HepG2 (cell line): ENCODE results near the gene GJD3. TPM values are rescaled to one million over a fixed set of nuclear protein-coding genes. Genes with fewer than 3 reads are reported as not detected.

Source experiments
- BCLAF1 ChIP-seq: fragments of 450-650 bp; IDR thresholded peaks from 2 replicates; pipeline ENCODE4 v1.6.1; 2017; ENCODE audit warnings: mild to moderate bottlenecking
- DMTF1 ChIP-seq: sonication (generic); formaldehyde crosslinking; IDR thresholded peaks from 2 replicates; pipeline ENCODE4 v1.4.0; 2020; ENCODE audit warnings: mild to moderate bottlenecking, missing genetic modification reagents
- GFI1 ChIP-seq: sonication (generic); formaldehyde crosslinking; IDR thresholded peaks from 2 replicates; pipeline ENCODE4 v1.5.0; 2020; ENCODE audit warnings: missing genetic modification reagents, mild to moderate bottlenecking, borderline replicate concordance
- JARID2 ChIP-seq: sonication (generic); formaldehyde crosslinking; IDR thresholded peaks from 2 replicates; pipeline ENCODE4 v1.8.1; 2023; ENCODE audit warnings: missing genetic modification reagents, inconsistent platforms; ENCODE audit not compliant: insufficient replicate concordance
- MED8 ChIP-seq: sonication (generic); formaldehyde crosslinking; IDR thresholded peaks from 2 replicates; pipeline ENCODE4 v1.8.1; 2023; ENCODE audit warnings: mild to moderate bottlenecking, missing genetic modification reagents; ENCODE audit not compliant: insufficient replicate concordance
- MXD3 ChIP-seq: IDR thresholded peaks from 2 replicates; pipeline ENCODE4 v1.6.1; 2016; ENCODE audit warnings: mild to moderate bottlenecking, missing biosample characterization, missing genetic modification reagents
- MXI1 ChIP-seq: IDR thresholded peaks from 3 replicates; pipeline ENCODE4 v1.6.1; 2012; ENCODE audit warnings: low read depth, low read length, inconsistent platforms, borderline replicate concordance
- NR0B2 ChIP-seq: sonication (generic); formaldehyde crosslinking; IDR thresholded peaks from 2 replicates; pipeline ENCODE4 v1.4.0; 2020; ENCODE audit warnings: mild to moderate bottlenecking, missing genetic modification reagents
- PRMT3 ChIP-seq: sonication (generic); formaldehyde crosslinking; IDR thresholded peaks from 2 replicates; pipeline ENCODE4 v1.8.1; 2022; ENCODE audit warnings: low read depth, mild to moderate bottlenecking, moderate library complexity, missing genetic modification reagents, borderline replicate concordance
- STAT6 ChIP-seq: sonication (generic); formaldehyde crosslinking; IDR thresholded peaks from 2 replicates; pipeline ENCODE4 v1.4.0; 2020; ENCODE audit warnings: missing genetic modification reagents, mild to moderate bottlenecking, borderline replicate concordance
- ZNF547 ChIP-seq: sonication (generic); formaldehyde crosslinking; IDR thresholded peaks from 2 replicates; pipeline ENCODE4 v1.5.1; 2020; ENCODE audit warnings: mild to moderate bottlenecking, missing genetic modification reagents
- ZNF552 ChIP-seq: sonication (generic); formaldehyde crosslinking; IDR thresholded peaks from 2 replicates; pipeline ENCODE4 v1.9.0; 2022; ENCODE audit warnings: missing genetic modification reagents, mild to moderate bottlenecking, borderline replicate concordance
- ZNF713 ChIP-seq: sonication (generic); formaldehyde crosslinking; IDR thresholded peaks from 2 replicates; pipeline ENCODE4 v1.4.0; 2020; ENCODE audit warnings: mild to moderate bottlenecking, missing genetic modification reagents
- ZSCAN12 ChIP-seq: sonication (generic); formaldehyde crosslinking; IDR thresholded peaks from 2 replicates; pipeline ENCODE4 v1.9.0; 2021; ENCODE audit warnings: mild to moderate bottlenecking, missing genetic modification reagents
- polyA plus RNA-seq, 8 experiments: library from polyadenylated mRNA; depleted of rRNA in 3 of 8; stranded (reverse) in 7 of 8; unstranded in 1 of 8; fragments of >200 nt; fragmentation: Illumina TruSeq in 4 of 8; extraction: Trizol in 4 of 8; gene quantifications; 2 replicates each; pipeline versions ENCODE4 v1.2.1 to v1.2.3, GENCODE V29; 2011 to 2016; ENCODE audit warnings: low read depth in 4 of 8, missing spikeins in 1 of 8, mixed read lengths in 1 of 8; ENCODE audit not compliant: insufficient read depth in 1 of 8
- total RNA-seq, 5 experiments: library from RNA; depleted of rRNA; stranded (reverse); fragments of >200 nt; fragmentation: Illumina TruSeq; extraction: Trizol; gene quantifications; 2 replicates each; pipeline ENCODE4 v1.2.3, GENCODE V29; 2016; ENCODE audit warnings: low read depth in 1 of 5

The GJD3 gene
- total and polyA plus RNA-seq, 2 of the 13 experiments (the other 11 are each of a cell fraction or from before 2014, with no cell fraction given), result not detected

- TF ChIP-seq MXI1 (peak; percentile 82; the same call in 1 of the 3 replicates), ZSCAN12 (CRISPR knock-in tag) (no peak), GFI1 (no peak; the same call in 1 of the 2 replicates), MXD3 (CRISPR knock-in tag) (peak; percentile 55; the same call in 1 of the 2 replicates), JARID2 (no peak), BCLAF1 (no peak), ZNF713 (CRISPR knock-in tag) (0 out of 2 replicates have a peak, but pooled peaks have one; percentile 78), ZNF552 (CRISPR knock-in tag) (no peak), STAT6 (CRISPR knock-in tag) (no peak), DMTF1 (CRISPR knock-in tag) (0 out of 2 replicates have a peak, but pooled peaks have one; percentile 41), NR0B2 (CRISPR knock-in tag) (peak; percentile 93), PRMT3 (no peak), MED8 (CRISPR knock-in tag) (peak; percentile 14), ZNF547 (CRISPR knock-in tag) (peak; percentile 60; the same call in 1 of the 2 replicates)
Measured at GRCh38 chr17:40340880-40341807, 23.4 kb downstream of the GJD3 start (continued).
